Activated CD4-positive, CD25-positive, alpha-beta regulatory T cell treated with anti-CD3 and anti-CD28 coated beads, Interleukin-2, amount 50 U/mL, for 24 hours (primary cell): ENCODE results near the gene SLC38A9.
"Not testable (repeated sequence)": the region's sequence is repeated elsewhere in the genome, so short reads cannot be mapped to it uniquely, and the experiment has no call there.

Source experiments
- ATAC-seq, 2 donors: fragments of 150-1000 bp; cut with Tn5 transposase; one replicate each; pipeline ENCODE4 v1.10.0; 2021; ENCODE audit warnings: mild to moderate bottlenecking in 1 of 2, moderate library complexity in 1 of 2

The SLC38A9 gene

DNA sequence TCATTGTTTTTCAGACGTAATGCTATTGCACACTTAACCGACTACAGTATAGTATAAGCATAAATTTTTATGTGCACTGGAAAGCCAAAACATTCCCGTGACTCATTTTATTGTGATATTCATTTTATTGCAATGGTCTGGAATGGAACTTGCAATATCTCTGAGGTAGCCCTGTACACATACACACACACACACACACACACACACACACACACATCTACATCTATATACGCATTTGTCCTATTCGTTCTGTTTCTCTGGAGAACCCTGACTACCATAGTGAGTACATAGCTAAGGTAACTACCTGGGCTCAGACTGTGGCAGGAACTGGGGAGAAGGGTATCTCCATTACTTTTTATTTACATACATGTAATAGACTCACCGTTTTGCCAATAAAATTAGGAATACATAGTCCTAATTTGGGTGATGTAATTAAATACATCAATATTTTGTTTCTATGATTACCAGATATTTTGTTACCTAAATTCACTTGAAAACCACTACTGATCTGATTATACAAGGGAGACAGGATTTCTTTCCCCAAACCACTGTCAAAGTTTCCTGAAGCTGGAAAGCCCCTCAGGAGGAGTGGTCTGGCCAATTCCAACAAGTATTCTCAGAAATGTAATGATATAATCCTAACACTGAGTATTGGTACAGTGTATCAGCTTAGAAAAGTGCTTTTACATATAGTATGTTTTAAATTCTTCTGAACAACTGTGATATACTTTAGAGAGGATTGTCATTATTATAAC, 103.4 kb downstream of the SLC38A9 start:
- ATAC-seq: no peak

DNA sequence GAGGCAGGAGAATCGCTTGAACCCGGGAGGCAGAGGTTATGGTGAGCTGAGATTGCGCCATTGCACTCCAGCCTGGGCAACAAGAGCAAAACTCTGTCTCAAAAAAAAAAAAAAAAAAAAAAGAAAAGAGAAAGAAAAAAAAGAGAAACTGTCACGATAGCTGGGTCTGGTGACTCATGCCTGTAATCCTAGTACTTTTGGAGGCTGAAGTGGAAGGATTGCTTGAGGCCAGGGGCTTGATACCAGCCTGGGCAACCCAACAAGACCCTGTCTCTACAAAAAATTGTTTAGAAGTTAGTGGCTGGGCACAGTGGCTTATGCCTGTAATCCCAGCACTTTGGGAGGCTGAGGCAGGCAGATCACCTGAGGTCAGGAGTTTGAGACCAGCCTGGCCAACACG, 104.8 kb downstream of the SLC38A9 start:
- not testable (repeated sequence) for ATAC-seq

DNA sequence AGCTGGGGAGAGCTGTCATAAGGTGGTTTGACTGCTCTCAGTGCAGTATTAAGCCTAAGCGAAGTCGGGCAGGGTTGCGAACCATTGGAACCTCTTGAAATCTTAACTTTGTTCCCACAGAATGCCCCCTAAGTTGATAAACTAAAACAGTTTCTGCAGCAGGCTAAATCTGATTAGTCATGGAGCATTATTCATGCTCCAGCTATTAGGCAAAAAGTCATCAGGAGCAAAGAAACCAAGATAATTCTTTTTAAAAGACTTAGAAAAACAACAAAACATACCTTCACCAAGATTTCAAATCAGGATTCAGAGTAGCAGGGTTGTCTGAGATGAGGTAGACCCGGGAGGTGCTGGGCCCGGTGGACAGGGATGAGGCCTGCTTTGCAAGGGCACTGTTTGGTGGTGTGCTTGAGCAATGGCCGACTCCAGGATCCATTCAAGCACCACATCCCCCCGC, 107.5 kb downstream of the SLC38A9 start:
- ATAC-seq: no peak

DNA sequence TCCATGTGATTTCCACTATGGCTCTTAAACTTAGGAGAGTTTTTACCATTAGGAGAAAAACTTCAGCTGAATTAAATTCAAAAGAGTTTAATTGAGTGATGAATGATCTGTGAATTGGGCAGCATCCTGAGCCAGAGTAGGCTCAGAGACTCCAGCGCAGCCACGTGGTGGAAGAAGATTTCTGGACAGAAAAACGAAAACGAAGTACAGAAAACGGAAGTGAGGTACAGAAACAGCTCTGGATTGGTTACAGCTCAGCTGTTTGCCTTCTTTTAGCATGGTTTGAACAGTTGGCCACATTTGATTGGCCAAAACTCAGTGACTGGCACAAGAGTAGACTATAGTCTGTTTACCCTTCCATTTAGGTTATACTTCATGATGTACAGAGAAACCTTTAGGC, 108.2 kb downstream of the SLC38A9 start:
- ATAC-seq: no peak

DNA sequence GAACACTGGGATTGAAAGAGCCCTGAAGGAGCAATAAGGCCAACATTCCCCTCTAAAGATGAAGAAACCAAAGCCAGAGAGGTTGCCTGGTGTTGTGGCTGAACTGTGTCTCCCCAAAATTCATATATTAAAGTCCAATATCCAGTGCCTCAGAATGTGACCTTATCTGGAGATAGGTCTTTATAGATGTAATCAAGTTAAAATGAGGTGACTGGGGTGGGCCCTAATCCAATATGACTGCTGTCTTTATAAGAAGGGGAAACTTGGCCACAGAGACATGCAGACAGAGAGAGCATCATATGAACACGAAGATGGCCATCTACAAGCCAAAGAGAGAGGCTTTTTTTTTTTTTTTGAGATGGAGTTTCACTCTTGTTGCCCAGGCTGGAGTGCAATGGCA, 110.5 kb downstream of the SLC38A9 start:
- ATAC-seq: no peak

DNA sequence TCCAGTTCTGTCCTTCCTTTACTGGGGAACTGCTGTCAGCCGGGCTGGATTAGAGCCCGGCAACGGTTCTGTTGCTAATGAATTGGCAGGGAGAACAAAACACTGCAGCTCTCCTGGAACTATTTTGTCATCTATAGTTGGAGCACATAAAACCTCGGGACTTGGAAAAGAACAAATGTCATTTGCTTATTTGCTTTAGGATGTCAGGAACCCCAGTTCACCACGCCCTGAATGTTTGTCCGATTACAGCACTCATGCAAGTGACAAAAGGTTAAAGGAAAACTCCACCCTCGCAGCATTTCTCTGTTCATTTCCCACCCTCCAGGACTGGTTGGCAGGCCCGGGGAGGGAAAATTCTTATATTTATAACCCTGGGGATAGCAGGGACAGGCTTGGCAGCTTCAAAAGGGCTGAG, 110.9 kb downstream of the SLC38A9 start:
- no peak for ATAC-seq

DNA sequence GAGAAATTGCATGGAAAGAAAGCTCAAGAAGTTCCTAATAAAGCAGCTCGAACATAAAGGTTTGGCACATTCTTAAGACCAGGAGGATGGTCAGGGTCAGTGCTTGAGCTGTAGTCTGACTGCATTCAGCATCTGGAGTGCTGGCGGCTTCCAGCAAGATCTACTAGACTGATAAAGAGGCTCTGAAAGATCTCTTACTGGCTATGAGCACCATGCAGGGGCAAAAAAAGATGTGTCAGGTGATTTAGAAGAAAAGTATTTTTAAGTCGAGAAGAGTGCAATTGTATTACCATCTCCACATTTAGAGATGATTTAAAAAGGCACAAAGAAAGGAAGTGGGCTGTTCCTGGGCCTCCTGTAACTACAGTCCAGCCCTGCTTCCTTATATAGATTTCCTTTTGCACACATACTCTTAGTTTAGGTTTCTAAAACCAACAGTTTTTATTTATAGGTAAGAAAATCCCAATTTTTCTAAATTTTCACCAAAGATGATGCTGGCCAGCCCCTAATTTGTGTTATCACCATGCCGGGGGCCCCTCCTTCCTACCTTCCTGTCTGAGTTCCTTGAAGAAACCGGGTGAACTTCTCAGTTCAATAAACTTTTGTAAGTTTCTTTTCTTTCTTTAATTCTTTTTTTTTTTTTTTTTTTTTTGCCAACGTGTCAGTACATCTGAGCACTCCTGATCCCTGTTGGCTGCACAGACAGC, 111.5 kb downstream of the SLC38A9 start:
- ATAC-seq: peak in 1 of 2 donors; percentile 13

DNA sequence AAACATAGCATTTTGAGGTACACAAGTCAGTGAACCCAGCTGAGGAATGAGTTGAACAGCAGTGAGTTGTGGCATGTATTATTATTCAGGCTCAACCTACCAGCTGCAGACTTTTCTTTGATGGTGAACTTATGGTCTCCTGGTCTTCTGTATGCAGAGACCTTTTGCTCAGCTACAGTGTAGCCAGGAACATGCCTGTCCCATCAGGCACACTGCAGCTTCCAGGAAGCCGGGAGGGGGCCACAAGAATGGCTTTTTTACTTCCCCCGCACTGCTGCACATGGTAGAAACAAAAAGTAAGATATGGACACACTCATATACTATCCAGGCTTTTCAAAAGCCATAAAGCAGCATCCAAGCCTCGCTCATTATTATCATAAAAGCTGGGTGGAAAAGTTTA, 112.0 kb downstream of the SLC38A9 start:
- ATAC-seq: no peak

DNA sequence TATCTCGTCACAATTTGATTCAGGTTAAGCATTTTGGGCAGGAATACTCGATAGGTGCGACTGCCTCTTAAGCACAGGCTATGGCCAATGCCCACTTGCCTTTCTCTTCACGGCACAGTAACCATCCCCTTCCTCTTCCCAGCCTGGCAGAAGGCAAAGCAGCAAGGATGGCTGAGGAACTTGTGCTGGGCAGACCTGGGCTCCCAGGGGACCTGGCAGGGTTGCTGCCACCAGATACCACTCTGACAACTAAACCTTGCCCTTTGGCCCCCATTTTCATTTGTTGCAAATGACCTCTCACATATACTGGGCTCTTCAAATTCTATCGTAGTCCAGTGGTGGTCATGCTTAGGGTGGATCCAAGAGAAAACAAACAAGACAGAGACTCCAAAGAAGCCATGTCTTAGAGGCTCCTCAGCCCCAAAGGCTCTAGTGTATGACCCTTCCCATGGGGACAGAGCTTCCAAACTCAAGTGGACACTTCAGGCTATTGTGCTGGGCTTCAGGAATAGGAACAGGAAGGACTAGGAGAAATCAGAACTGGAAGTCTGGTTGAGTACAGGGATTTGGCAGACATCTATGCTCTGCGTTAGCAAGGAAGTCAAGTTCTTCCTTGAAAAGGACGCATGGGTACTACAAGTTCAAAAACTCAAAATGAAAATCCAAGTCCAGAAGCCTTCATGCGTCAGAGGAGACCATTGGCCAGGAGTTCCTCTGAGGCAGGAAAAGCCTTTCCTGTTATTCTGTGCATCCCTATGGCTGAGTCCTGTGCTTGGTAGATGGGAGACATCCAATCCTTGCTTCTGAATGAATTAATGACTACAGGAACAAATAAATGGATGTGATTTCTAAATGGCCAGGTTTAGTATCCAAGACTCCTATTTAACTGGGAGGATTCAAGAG, 112.7 kb downstream of the SLC38A9 start:
- no peak for ATAC-seq

DNA sequence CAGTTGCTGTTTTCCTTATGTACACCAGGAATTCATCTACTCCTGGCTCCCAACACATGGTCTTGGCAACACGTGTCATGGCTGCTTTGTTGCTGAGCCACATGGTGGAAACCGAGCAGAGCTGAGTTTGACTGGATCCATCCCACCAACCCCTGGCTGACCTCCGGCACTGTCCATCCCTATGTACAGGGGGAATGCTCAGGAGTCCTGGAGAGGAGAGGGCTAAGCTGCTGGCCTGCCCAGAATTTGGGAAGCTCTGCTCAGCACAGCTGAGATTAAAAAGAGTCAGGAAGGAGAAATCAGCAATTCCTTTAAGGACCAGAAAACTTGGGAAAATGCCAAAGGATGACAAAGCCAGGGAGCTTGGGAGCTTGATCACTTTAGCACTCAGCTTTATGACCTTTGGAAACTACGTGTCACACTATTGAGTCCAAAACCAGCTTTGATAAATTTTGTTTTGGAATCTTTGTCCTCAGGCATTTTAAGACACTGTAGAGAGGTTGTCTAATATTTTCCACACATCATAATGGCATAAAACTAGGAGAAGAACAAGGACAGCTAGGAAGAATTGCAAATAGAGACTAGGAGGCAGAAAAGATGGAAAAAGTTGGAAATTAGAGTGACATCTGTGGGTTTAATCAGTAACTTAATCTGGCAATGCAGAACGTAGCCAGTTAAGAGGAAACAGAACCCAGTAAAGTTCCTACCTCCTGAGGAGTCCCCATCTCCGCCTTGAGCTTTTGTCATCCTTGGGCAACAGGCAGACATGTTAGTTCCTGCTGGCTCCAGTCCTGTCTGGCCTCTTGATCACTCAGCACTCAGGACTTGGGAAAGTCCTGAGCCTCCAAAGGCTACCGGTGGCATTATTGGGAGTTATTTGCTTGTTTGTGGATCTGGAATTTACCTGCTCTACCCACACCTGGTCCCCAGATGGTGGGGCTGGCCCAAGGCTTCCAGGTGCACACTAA, 114.8 kb downstream of the SLC38A9 start:
- no peak for ATAC-seq

DNA sequence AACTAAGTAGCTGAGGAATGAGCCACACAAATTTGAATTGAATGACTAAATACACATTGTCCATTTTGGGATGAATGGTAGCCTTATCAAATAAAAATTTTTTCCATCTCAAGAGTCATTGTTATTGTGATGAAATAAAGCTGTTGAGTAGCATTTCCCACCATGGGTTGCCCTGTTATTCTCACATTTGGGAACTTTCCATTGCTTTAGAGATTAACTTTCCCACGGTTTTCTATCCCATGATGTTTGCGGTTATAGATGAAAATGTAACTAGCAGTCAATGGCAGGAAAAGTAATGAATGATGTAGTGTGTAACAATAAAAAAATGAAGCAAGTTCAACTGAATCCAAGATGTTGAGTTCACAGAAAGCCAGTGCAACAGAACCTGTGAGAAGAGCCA, 117.5 kb downstream of the SLC38A9 start:
- no peak for ATAC-seq

DNA sequence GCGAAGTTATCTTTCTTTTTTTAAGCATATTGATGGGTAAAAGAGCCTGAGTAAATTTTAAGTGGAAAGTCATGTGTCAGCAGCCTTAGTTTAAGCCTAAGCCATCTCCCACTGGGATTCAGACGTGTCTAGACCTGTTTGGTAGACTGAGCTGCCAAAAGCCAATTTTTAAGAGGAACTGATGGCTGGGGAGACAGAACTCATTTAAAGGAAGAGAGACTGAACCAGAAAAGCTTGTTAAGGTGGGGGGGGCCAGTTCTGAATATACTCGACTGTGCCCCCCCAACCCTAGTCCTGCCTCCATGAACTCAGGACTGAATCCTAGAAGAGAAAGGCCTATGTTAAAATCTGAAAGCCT, 119.0 kb downstream of the SLC38A9 start:
- no peak for ATAC-seq

DNA sequence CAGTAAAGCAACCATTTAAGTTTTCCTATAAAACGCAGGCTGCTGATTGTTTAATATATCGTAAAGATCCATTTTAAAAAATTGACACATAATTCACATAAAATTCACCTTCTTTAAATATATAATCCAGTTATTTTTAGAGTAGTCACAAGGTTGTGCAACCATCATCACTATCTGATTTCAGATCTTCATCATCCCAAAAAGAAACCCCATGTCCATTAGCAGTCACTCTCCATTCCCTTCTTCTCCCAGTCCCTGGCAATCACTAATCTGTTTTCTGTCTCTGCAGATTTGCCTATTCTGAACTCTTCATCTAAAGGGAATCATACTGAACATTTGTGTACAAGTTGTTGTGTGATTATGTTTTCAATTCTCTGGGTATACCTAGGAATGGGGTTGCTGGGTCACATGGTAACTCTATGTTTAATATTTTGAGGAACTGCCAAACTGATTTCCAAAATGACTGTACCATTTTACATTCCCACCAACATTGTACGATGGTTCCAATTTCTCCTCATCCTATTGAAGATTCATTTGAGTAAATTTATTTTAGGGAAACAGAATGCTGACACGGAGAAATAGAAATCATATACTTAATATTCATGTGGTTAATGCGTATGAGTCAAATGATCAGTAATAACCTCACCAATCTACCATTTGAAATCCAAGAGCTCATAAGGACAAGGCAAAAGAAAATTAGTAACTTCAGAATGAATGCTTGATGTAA, 119.6 kb downstream of the SLC38A9 start:
- ATAC-seq: no peak

DNA sequence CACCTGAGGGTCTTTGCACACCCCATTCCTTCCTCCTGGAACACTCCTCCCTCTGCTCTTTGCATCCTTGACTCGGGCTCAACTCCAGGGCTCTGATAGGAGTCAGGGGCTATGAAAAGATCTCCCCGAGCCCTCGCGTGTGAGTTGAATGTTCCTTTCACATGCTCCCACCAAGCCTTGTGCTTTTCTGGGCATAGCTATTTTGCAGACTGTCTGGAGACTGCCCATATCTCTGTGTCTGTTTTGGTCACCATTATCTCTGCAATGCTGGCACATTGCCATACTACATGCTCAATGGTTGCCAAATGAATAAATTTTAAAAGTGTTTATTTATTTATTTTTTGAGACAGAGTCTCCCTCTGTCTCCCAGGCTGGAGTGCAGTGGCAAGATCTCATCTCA, 120.4 kb downstream of the SLC38A9 start:
- no peak for ATAC-seq

DNA sequence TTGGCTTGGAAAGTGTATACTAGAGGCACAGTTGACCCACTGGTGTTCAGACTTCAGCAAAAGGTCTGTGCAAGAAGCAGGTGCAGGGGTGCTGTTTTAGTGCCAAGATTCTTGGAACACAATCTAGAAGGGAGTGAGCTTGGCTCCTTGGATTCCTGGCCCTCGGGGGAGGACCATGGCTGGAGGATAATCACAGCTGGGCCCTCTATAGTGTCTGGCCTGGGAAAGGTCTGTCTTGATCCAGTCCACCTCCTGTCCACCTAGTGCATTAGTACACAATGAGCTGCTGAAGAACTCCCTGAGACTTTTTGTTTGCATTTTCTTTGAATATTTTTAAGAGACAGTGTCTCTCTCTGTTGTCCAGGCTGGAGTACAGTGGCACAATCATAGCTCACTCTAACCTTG, 126.9 kb downstream of the SLC38A9 start:
- no peak for ATAC-seq

DNA sequence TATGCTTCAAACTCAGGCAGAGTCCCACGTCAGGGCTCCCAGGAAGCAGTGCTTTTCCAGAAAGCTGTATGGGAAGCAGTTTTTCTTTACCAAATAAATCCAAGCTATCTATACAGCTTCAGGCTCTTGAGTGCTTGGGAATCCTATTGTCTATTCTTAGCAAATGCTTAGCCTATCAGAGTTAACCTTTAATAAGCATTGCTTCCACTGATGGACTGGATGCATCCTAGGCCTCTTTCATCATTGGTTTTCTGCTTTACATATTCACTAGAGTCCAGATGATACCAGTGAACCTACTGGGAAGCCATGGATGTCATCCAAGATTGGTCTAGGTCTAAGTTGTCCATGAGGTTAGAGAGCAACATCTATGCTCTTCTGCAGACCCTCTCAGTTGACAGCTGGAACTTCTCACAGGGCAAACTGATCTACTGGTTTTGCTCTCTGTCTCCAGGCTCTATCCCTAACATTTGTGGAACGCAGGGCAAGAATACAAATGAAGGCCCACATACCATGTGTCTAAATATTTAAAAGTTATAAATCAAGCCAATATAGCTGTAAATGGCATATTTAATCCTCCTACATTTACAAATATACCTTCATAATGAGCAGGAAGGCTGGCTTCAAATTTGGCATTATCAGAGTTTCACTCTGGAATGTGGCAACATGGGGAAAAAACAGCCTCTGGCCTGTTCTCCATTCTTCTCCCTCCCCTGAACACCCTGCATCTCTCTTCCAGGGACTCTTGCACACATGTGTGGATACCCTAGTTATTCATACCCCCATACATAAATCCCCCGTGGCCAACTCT, 127.5 kb downstream of the SLC38A9 start:
- no peak for ATAC-seq

DNA sequence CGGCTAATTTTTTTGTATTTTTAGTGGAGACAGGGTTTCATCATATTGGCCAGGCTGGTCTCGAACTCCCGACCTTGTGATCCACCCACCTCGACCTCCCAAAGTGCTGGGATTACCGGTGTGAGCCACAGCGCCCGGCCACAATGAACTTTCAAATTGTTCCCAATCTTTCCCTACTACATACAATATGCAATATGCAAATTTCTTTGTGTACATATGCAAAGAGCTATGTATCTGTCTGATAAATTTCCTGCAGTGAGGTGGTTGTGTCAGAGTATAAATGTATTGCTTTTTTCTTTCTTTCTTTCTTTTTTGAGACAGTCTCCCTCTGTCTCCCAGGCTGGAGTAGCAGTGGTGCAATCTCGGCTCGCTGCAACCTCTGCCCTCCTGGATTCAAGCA, 128.5 kb downstream of the SLC38A9 start:
- ATAC-seq: no peak

DNA sequence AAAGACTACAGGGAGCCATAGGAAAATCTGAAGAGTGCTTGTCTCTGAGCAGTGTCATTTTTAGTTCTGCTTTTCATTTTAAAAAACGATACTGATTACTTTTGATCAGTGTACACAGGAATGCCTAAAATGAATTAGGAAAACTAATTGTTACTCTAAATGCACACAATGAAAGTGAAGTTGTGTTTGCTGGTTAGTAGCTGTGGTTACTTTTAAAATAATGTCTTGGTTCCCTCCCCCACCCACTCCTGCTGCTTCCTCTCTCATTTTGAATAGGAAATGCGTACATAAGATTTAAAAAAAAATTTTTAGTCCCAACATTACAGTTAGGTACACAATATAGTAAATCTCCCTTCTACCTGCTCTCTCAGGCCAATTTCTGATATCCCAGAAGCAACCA, 129.9 kb downstream of the SLC38A9 start:
- no peak for ATAC-seq

DNA sequence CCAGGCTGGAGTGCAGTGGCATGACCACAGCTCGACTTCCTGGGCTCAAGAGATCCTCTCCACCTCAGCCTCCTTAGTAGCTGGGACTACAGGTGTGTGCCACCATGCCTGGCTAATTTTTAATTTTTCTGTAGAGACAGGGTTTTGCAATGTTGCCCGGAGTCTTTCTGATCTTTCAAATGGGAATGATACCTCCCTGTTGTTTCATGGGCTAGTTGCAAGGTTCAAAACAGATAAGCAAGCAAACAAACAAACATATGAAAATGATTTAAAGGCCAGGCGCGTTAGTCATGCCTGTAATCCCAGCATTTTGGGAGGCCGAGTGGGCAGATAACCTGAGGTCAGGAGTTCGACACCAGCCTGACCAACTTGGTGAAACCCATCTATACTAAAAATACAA, 132.1 kb downstream of the SLC38A9 start:
- ATAC-seq: no peak

DNA sequence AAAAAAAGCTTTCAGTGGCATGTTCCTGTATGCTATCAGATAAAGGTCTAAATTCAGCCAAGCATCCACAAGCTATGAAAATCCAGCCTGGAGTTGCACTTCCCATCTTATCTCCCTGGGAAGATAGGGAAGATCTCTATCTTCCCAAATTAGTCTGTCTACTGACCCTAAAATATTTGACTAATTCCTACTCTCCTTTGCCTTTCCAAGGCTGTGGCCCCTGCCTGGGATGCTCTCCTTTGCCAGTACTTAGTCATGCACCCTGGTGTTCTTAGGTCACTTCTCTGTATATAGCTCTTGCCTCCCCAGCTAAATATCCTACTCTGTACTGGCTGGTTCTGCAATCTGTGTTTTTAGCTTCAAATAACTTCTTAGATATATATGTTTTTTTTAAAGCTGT, 133.4 kb downstream of the SLC38A9 start:
- no peak for ATAC-seq
